Measurements from ENCODE around the gene PDE11A.

Gene PDE11A

DNA sequence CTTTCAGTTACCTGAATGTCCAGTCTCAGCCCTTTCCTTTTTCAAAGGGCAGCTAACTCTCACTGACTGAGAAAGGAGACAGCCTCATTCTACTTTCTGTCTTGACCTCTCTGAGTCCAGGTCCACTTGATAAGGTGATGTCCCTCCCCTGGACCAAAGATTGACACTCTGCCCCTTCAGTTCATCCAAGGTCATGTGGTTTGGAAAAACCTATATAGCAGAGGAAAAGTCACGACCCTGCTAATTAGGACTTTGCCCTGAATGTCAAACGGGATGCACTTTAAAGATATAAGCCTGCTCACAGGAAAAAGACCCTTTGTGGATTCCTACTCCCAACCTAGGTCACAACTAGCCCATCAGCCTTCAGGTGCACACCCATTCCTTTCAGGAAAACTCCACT, 471.7 kb downstream of the PDE11A start:
- DNase-seq = no peak

DNA sequence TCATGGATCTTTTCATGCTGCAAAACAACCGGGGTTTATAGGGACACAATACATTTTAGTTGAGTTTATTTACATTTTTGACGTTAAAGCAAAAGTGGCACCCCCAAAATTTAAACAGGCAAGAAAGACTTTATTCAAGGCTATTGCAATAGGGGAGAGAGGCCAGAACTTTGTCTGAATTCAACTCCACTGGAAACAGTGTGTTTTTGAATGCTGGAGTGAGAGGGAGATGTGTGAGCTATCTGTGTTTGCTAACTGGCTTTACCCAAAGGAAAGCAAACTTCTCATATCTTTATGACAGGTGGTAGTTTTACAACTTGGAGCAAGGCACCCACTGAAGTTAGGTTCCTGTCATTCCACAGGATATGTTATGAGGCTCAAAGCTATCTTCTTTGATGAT, 472.6 kb downstream of the PDE11A start:
- DNase-seq = no peak

DNA sequence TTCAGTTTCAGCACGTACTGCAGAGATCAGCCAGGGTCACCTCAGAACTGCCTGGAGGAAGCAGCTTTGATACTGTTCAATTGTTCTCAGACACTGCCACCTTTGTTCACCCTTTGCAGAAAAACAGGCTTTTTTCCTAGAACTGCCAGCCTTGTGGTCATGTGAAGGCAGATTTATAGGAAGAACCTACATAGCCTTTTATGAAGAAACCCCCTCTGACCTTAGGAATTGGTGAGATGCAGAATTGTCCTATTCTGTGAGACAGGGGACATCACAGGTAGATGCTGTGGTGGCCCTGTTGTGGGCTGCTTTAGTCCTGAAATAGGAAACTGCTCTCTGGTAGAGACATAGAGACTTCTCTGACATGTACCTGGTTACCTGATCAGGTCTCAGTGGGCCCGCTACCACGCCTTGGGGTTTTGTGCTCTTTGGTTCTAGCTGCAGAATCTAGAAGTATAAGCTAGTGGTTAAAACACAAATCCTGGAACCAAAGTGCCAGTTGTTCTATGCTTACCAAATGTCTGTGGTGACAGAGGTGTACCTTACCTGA, 473.4 kb downstream of the PDE11A start:
- DNase-seq = peak in 1 of 56 donors; percentile 11

DNA sequence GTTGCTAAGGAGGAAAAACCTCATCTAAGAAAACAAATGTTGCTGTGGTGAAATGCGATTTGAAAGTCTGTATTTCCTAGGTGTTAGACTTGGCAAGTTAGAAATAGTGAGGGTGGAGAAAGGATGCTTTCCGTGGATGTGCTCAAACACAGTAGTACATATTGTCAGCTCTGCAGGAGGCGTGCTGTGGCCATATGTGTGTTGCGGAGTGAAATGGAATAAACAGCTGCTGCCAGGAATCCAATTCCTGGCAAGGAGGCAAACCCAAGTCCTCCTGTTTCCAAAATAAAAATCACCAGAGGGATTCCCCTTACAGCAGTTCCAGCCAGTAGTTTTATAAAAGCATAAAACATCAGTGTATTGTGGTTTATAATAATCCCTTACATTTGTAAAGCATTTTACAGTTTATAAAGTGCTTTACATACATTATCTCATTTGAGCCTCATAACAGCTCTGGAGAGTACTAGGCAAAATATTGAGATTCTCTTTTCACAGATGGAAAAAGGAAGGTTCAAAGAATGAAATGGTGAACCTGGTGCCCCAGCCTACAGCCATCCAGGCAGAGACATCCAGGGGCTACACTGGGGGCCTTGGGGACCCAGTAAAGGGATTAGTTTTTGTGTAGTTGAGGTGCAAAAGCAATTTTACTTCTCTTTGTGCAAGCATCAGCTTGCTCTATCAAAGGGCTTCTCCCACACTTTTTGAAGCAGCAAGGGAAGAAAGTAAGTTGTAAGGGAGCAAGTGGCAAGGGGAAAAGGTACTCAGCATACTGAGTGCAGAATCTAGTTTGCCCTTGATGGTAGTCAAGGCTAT, 474.0 kb downstream of the PDE11A start:
- peak in 1 of 56 donors; percentile 6 for DNase-seq

DNA sequence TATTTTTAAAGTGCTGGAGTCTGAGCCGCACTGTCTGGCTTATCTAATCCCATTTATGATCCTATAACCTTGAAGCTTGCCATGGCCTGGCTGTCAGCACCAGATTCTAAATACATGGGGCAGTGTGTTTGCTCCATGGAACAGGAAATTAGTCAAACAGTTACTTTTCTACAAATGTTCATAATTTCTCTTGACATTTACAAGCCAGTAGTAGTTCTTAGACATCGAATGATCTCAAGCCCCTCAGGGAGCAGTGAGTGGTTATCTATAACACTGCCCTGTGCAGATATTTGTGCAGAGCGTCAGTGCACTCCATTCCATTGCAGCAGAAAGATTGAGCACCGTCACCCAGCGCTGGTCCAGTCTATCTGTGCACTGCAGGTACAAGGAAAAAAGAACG, 474.8 kb downstream of the PDE11A start:
- DNase-seq = no peak

DNA sequence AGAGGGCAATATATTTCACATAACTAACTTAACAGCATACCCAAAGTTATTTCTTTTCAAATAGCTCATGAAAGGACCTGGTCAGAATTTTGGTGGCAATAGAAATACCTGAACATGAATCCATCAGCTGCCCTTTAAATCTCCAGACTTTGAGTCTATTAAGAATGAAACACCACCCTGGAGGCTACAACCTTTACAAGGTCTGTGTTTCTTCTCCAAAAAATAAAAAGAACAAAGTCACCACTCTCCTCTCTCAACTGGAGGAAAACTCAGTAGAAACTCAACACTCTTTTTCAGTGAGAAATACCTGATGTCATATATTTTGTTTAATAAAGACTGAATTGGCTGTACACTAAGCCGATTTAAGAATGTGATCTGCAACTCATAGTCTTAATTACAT, 475.7 kb downstream of the PDE11A start:
- no peak for DNase-seq

DNA sequence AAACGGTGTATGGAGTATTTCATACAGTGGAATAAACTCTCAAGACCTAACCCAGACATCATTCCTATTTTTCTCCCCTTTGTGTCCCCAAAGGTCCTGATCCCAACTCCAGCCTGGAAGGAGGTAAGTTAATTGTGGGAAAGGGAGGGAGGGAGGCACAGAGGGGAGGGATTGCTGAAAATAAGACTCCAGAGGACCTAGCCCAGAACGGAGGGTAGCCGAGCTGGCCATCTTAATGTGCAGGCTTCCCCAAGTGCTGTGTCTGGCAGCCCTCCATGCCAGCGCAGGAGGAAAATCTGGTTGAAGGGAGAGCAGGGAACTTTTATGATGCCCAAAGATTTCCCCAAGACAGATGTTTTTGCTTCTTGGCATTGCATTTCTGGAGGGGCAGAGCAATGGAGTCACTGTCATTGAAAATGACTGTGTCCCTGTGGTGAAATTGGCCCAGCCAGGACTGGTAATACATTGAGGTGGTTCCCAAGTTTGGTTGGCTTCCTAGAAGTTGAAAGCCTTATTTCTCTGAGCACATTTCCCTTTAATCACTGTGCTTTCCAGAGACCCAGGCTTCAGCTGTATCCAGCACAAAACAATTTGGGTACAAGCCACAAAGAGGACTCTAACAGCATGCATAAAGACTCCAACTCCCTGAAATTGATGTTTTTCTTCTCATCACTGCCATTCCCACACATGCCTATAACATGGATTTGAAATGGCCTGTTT, 477.3 kb downstream of the PDE11A start:
- DNase-seq = peak in 3 of 56 donors; percentile 2 to 33 (median 10)

DNA sequence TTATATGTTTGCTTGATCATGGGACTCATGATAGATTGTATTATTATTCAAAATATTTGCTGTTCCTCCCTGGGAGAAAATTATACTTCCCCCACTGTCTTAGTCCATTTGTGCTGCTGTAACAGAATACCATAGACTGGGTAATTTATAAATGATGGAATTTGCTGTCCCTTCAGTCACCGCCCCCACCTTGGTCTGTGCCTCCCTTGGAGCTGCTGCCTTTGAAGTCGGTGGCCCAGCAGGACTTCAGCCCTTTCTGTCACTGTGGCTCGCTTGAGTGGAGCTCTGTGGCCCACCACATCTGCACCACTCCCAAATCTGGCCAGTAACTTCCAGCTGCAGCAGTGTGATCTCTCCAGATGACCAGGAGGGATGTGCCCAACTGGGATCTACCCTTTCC, 479.2 kb downstream of the PDE11A start:
- no peak for DNase-seq

DNA sequence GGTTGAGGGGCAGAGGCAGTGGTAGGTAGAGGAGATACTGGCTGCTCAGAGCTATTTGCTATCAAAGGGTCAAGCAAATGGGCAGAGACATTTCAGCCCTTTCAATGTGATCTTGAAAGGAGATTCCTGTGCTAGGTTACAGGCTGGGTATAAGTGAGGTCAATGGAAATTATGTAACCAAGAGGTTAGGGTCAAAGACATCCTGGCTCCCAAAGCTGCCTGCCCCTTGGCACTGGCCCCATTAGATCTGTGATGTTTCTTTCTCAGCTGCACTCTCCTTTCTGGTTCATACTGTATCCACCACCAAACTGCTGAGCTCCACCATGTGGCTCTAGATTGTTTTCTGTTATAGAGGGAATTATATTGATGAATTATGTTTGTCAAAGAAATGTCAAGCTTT, 479.6 kb downstream of the PDE11A start:
- DNase-seq = no peak

DNA sequence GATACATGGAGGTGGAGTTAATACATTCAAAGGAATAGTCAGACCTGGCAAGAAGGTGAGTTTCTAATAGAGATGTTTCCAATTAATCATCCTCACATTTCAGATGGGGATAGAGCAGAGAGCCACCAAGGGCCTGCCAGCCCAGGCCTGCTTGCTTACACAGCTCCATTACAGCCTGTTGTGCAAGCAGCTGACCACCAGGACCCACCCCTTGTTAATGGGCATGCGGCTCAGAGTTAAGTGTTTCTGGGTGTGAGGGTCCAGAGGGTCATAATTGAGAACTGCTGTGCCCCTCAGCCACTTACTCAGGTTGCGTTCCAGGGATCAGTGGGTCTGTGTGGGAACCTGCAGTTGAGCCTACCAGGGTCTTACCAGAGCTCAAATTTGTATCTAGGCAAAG, 480.2 kb downstream of the PDE11A start:
- DNase-seq = no peak

DNA sequence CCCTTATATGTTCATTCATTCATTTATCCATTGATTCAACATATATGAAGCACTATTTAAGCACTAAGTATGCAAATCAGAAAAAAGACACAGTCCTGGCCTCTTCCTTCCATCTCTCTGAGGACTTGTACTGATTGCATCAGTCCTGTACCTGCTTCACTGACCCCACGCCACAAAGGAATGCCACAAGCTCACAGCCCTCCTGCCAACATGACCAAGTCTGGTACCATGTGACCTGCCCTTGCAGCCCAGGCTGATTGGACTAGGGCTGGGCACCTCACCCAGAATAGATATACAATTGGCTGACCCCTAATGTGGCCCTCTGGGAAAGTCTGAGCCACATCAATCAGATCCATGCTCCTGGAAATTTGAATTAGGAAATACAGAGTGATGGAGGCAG, 483.4 kb downstream of the PDE11A start:
- no peak for DNase-seq

DNA sequence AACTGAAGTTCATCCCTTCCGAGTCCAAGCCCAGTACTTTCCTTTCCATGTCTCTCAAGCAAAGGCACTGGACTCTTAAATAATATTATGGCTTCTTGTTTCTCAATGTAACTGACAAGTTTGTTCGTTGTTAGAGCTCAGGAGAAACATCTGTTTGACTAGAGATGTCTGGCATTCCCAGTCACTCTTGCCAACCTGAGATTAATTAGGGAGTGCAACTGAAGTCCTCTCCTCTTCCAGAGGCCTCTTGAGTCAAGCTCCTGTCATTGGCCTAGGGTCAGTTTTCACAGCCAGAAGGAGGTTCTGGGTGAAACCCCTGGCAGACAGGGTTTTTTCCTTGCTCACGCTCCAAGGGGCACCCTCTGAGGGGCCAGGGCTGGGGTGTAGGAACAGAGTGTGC, 483.9 kb downstream of the PDE11A start:
- no peak for DNase-seq

DNA sequence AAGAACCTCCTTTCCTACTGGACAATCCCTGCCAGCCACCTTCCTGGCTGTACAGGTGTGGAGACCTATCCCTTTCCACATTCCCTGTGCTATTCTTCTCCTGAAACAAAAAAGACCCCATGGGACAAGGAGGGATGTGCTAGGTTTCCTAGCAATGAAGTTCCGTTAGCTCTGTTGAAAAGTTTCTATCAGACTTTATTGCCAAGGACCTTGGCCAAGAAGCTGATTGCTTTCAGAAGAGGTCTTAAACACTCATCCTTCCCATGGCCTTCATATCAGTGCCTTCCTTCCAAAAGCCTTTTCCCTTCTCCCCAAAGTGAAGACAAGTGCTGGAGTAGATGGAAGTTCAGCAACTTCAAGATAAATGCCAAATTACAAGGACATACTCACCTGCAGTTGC, 485.2 kb downstream of the PDE11A start:
- DNase-seq = no peak

DNA sequence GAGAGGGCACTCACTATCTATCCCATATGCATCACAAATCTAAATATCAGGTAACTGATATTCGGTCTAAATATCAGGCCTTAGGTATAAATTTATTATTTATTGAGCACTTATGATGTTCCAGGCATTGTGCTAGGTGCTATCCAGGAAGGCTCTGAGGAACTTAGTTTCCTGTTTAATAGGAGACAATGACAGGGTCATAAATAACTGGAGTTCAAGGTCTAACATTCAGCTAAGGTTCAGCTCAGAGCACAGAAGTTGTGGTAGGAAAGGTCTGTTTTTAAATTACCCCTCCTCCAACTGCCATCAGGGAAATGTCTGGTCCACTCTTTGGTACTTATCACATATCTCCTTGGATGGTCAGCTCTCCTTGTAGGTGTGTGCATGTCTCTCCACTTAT, 486.4 kb downstream of the PDE11A start:
- no peak for DNase-seq

DNA sequence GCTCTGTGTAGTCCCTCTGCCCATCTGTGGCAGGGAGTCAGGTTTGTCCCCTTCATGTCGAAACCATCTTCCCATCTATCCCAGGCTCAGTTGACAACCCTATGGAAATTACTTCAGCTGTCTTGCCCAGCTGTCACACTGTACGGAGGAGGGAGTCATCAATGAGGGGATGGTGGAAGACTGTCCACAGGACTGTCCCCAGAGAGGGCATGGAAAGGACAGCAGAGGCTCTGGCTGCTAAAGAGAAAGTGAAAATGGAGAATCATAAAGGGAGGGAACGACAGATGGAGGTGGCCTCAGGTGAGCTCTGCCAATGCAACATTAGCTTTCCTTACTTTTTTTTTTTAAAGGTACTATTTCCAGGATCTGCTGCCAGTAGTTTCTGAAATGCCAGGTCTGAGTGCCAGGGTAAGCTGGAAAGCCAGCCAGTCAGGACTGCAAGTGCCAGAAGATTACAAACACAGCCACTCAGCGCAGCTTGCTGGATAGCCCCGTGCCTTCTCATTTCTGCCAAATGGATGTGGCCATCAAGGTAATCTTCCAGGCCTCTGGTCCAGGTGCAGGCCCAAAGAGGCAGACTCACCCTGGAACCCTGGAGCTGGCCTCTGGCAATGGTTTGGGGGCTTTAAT, 487.2 kb downstream of the PDE11A start:
- DNase-seq = no peak

DNA sequence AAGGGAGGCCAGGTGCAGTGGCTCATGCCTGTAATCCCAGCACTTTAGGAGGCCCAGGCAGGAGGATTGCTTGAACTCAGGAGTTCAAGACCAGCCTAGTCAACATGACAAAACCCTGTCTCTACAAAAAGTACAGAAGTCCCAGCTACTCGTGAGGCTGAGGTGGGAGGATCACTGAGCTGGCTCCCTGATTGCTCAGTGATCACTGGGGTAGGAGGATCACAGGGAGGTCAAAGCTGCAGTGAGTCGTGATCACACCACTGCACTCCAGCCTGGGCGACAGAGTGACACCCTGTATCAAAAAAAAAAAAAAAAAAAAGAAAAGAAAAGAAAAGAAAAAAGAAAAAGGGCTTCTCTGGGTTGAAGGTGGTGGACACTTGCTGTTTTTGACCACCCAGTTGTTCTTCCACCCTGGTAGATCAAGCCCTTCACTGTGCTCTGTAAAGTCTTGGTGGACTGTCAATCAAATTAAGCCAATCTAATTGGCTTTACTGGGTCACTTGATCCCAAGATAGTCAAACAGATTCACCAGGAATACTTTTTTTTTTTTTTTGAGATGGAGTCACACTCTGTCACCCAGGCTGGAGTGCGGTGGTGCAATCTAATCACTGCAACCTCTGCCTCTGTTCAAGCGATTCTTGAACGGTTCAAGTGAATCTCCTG, 488.4 kb downstream of the PDE11A start:
- no peak for DNase-seq

DNA sequence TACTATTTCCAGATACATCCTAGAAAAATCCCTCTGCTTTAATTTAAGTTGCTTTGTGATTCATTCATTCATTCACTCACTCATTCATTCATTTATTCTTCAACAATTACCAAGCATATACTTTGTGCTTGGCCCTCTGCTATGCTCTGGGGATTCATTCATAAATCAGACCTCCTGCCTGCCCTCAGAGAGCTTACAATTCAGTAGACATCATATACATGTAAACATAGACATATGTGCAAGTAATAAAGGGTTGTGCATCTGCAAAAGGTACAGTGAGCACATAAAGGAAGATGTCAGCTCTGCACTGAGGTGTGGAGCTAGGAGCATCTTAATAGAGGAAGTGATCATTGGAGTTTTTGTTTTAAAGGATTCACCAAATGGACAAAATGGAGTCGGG, 490.6 kb downstream of the PDE11A start:
- no peak for DNase-seq

DNA sequence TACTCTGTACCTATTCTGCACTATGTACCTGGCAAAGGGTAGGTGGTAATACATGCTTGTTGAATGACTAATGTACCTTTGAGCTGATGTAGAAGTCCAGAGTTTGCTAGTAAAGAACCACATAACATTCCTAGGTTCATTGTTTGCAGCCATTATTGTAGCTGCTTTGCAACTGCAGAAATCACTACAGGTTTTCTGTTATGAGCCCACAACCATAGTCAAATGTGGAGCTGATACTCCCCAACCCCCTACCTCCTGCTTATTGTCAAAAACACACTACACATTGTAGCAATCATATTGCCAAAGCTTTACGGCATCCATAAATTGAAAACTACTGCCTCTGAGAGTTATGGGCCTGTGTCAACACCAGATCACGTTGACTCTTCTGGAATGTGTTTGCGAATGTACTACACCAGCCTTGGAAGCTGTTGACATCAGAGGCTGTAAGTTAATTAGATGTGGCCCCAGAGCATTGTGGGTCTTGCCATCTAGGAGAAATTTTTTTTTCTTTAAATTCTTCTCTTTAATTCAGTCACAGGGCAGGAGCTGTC, 493.0 kb downstream of the PDE11A start:
- no peak for DNase-seq

DNA sequence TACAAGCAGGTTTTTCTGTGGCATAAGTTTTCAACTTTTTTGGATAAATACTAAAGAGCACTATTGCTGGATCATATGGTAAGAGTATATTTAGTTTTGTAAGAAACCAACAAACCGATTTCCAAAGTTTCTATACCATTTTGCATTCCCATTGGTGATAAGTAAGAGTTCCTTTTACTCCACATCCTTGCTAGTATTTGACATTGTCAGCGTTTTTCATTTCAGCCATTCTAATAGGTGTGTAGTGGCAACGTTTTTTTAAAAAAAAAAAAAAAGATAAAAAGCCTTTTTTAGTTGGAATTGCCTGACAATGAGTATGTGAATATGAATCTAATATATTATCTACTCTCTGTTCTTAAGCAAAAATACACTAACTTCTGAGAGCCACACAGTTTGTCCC, 494.1 kb downstream of the PDE11A start:
- no peak for DNase-seq

DNA sequence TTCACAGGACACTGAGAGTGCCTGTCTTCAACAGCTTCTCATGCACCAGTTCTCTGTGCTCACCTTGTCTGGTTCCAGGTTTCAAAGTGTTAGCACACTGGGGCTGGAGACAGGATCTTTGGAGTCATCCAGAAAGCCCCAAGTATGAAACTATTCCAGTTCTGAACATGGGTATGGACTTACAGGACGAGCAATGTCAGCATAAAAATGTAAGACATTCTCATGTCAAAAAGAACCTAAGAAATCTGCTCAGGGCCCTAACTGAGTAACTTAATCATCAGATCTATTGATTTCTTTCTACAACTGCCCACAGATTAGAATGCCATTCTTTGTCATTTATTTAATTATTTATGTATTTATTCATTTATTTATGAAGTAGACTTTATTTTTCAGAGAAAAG, 495.5 kb downstream of the PDE11A start:
- DNase-seq = no peak

DNA sequence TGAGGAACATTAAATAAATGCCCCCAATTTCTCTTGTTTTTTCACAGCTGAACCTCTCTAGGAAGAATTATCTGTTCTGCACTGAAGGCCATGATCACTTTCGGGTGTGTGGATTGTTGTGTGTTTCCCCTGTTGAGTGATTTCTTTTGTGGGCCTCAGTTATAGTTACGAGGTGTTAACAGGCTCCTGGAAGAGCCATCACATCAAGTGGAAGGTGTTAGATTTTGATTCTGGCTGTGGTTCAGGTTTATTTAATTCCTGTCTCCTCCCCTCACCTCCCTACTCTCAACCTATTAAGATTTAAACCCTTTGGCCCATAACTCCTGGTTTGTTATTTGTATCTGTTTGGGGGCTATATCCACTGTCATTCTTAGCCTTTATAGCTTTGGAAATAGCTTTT, 497.2 kb downstream of the PDE11A start:
- no peak for DNase-seq
